ENCODE measurements around the gene HES7. TPM values are rescaled to one million over a fixed set of nuclear protein-coding genes. Genes with fewer than 3 reads are reported as not detected.

Gene HES7
- total RNA-seq, 2 experiments from 2014 or later, result 0.52 to 0.53 TPM

DNA sequence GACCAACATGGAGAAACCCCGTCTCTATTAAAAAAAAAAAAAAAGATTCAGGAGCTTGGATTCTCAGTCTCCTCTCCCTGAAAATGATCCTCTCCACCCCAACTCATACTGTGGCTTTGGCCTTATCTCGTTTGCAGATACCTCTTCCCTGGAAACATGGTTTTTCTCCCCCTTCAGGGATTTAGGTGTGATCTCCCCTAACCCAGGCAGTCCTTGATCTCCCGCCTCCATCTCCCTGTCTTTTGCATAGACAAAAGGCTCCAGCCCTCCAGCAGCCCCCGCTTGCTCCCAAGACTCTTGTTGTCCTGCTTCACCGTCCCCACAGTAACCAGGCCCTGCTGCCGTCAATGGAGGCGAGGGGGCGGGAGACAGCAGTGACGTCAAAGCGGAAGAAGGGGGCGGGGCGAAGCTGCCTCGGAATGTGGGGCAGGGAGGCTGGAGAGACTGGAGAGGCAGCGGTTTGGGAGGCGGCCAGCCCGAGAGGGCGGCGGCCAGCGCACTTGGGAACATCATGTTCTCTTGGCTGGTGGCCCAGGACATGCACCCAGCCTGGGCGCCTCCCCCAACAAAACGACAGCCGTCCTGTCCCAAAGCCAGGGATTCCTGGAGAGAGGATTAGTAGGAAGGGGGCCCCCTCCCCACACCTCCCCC lies 30.2 kb upstream of the HES7 start:
- peaks cover 30% of the 10 kb centered on the region for H3K36me3 ChIP-seq (ENCODE audit: insufficient read depth, low read length)
- no peaks in the 10 kb centered on the region for H3K9me3 Mint-ChIP-seq
- intact Hi-C loops (cut with DNase I, micrococcal nuclease), result loop anchor here (10.0 kb wide), 2 partner anchors 319 to 669 kb away; partner anchors contain the start of genes KDM6B (in 1 of the 2), POLR2A (in 1 of the 2) and SLC35G6 (in 1 of the 2)
- H3K4me3 ChIP-seq (ENCODE audit: low read length), result peak overlapping the region; percentile 86
- DNase-seq, result peak; percentile 63 to 98 (median 90)
- peaks cover 87% of the 10 kb centered on the region for H3K4me1 ChIP-seq (ENCODE audit: insufficient read depth, low read length)
- H3K27me3 Mint-ChIP-seq, result peaks cover 4% of the 10 kb centered on the region
- no peaks in the 10 kb centered on the region for H3K27me3 ChIP-seq (ENCODE audit: control insufficient read depth in 1 of 2, insufficient read depth in 2 of 2, low read length in 2 of 2)
- ChIA-PET CTCF (interaction anchor here (1.1 to 2.0 kb wide), 2 partner anchors 13 to 15 kb away, joined by 3 to 6 read pairs; no protein-coding TSS in a partner anchor), POLR2A (interaction anchor here (0.6 to 16.4 kb wide), 11 partner anchors 9 to 141 kb away, joined by 3 to 419 read pairs (median 19); partner anchors contain the start of genes BORCS6, CTC1, SLC25A35 and TMEM107)
- TF ChIP-seq, protein P1, sequence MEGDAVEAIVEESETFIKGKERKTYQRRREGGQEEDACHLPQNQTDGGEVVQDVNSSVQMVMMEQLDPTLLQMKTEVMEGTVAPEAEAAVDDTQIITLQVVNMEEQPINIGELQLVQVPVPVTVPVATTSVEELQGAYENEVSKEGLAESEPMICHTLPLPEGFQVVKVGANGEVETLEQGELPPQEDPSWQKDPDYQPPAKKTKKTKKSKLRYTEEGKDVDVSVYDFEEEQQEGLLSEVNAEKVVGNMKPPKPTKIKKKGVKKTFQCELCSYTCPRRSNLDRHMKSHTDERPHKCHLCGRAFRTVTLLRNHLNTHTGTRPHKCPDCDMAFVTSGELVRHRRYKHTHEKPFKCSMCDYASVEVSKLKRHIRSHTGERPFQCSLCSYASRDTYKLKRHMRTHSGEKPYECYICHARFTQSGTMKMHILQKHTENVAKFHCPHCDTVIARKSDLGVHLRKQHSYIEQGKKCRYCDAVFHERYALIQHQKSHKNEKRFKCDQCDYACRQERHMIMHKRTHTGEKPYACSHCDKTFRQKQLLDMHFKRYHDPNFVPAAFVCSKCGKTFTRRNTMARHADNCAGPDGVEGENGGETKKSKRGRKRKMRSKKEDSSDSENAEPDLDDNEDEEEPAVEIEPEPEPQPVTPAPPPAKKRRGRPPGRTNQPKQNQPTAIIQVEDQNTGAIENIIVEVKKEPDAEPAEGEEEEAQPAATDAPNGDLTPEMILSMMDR (IDR thresholded peaks at IDR 0.05), result no peak
- peak overlapping the region; percentile 99 to 100 for H3K27ac ChIP-seq (ENCODE audit: low read depth in 1 of 2, low read length in 2 of 2)
- no peaks in the 10 kb centered on the region for H3K9me3 ChIP-seq (ENCODE audit: control insufficient read depth in 1 of 2, insufficient read depth in 1 of 2, low read length in 2 of 2)
- no peak overlapping the region for H3K27ac Mint-ChIP-seq
- no peak overlapping the region for H3K4me3 Mint-ChIP-seq
- peak; percentile 8 for ATAC-seq (ENCODE audit: poor library complexity)
- H3K36me3 Mint-ChIP-seq (ENCODE audit: low read depth), result peaks cover 71% of the 10 kb centered on the region
- H3K4me1 Mint-ChIP-seq (ENCODE audit: low read depth), result peaks cover 60% of the 10 kb centered on the region

DNA sequence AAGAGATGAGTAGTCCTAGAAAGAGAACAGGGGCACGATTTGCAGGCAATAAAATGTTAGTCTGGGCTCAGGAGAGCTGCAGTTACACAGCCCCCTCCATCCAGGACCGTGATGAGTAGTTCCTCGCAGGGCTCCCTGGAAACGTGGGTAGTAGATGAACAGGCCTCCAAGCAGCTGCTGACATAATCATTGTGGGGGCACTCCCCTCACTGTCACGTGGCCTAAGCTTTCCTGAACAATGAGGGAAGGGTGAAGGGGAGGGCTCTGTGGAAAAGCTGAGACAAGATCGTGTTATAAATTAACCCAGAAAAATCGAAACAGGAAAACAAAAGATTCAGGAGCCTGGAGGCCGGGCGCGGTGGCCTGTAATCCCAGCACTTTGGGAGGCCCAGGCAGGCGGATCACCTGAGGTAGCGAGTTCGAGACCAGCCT lies 29.6 kb upstream of the HES7 start:
- TF ChIP-seq, protein P1 (IDR thresholded peaks at IDR 0.05), result no peak
- CTCF ChIA-PET, result interaction anchor here (1.0 to 2.0 kb wide), 3 partner anchors 13 to 16 kb away, joined by 3 to 6 read pairs (median 4); no protein-coding TSS in a partner anchor
- no peaks in the 10 kb centered on the region for H3K27me3 ChIP-seq (ENCODE audit: control insufficient read depth in 1 of 2, insufficient read depth in 2 of 2, low read length in 2 of 2)
- no peaks in the 10 kb centered on the region for H3K9me3 ChIP-seq (ENCODE audit: control insufficient read depth in 1 of 2, insufficient read depth in 1 of 2, low read length in 2 of 2)
- H3K36me3 ChIP-seq (ENCODE audit: insufficient read depth, low read length), result peaks cover 31% of the 10 kb centered on the region
- POLR2A ChIA-PET, result interaction anchor here (0.6 to 16.4 kb wide), 10 partner anchors 10 to 142 kb away, joined by 3 to 419 read pairs (median 22); partner anchors contain the start of genes BORCS6, CTC1, SLC25A35 and TMEM107
- Mint-ChIP-seq H3K4me3 (peak overlapping the region; percentile 95), H3K9me3 (no peaks in the 10 kb centered on the region), H3K27me3 (peaks cover 4% of the 10 kb centered on the region), H3K36me3 (ENCODE audit: low read depth) (peaks cover 71% of the 10 kb centered on the region), H3K4me1 (ENCODE audit: low read depth) (peaks cover 55% of the 10 kb centered on the region), H3K27ac (no peak overlapping the region)
- intact Hi-C loops (cut with DNase I, micrococcal nuclease), result loop anchor here (10.0 kb wide), 2 partner anchors 319 to 669 kb away; partner anchors contain the start of genes KDM6B (in 1 of the 2), POLR2A (in 1 of the 2) and SLC35G6 (in 1 of the 2)
- ATAC-seq (ENCODE audit: poor library complexity), result no peak
- peaks cover 83% of the 10 kb centered on the region for H3K4me1 ChIP-seq (ENCODE audit: insufficient read depth, low read length)
- H3K4me3 ChIP-seq (ENCODE audit: low read length), result peak overlapping the region; percentile 86
- DNase-seq, result peak in 3 of 14 experiments; percentile 58 to 77 (median 68)
- H3K27ac ChIP-seq (ENCODE audit: low read depth in 1 of 2, low read length in 2 of 2), result peak overlapping the region; percentile 99 to 100

DNA sequence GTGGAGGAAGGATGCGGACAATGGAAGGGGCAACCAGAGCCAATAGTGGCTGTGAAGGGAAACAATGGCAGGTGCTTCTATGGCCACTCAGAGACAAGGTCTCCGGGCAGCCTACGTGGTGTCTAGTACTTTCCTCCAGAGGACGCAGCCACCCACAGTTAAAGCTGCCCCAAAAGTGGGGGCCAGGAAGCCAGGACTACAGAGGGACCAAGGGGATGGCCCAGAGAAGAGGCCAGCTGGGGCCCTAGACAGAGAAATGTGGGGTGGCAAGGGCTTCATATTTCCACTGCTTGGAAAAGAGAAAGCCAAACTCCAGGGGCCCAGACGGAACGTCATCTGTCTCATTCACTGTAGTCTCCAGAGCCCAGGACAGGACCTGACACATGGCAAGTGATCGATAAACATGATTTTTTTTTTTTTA lies 29.1 kb upstream of the HES7 start:
- peak overlapping the region; percentile 99 to 100 for H3K27ac ChIP-seq (ENCODE audit: low read depth in 1 of 2, low read length in 2 of 2)
- H3K36me3 ChIP-seq (ENCODE audit: insufficient read depth, low read length), result peaks cover 33% of the 10 kb centered on the region
- intact Hi-C loops (cut with DNase I, micrococcal nuclease), result loop anchor here (10.0 kb wide), 2 partner anchors 318 to 668 kb away; partner anchors contain the start of genes KDM6B (in 1 of the 2), POLR2A (in 1 of the 2) and SLC35G6 (in 1 of the 2)
- POLR2A ChIA-PET, result interaction anchor here (0.7 to 16.4 kb wide), 6 partner anchors 11 to 70 kb away, joined by 3 to 419 read pairs (median 84); partner anchors contain the start of genes BORCS6, TMEM107 and VAMP2
- peaks cover 73% of the 10 kb centered on the region for H3K36me3 Mint-ChIP-seq (ENCODE audit: low read depth)
- H3K27ac Mint-ChIP-seq, result no peak overlapping the region
- peak overlapping the region; percentile 95 for H3K4me3 Mint-ChIP-seq
- H3K27me3 ChIP-seq (ENCODE audit: control insufficient read depth in 1 of 2, insufficient read depth in 2 of 2, low read length in 2 of 2), result no peaks in the 10 kb centered on the region
- CTCF ChIA-PET, result interaction anchor here (1.0 to 2.0 kb wide), 2 partner anchors 14 to 15 kb away, joined by 4 to 6 read pairs; no protein-coding TSS in a partner anchor
- H3K9me3 ChIP-seq (ENCODE audit: control insufficient read depth in 1 of 2, insufficient read depth in 1 of 2, low read length in 2 of 2), result no peaks in the 10 kb centered on the region
- peaks cover 4% of the 10 kb centered on the region for H3K27me3 Mint-ChIP-seq
- H3K9me3 Mint-ChIP-seq, result no peaks in the 10 kb centered on the region
- no peak overlapping the region for H3K4me3 ChIP-seq (ENCODE audit: low read length)
- peaks cover 51% of the 10 kb centered on the region for H3K4me1 Mint-ChIP-seq (ENCODE audit: low read depth)
- TF ChIP-seq, protein P1 (IDR thresholded peaks at IDR 0.05), result no peak
- DNase-seq, result peak in 2 of 14 experiments; percentile 22 to 47
- peaks cover 83% of the 10 kb centered on the region for H3K4me1 ChIP-seq (ENCODE audit: insufficient read depth, low read length)
- no peak for ATAC-seq (ENCODE audit: poor library complexity)

Measured in CD4-positive, alpha-beta T cell (primary cell).